AG04449 (cell line): ENCODE data around the gene LGALS13.

Experiments used
- CTCF ChIA-PET: fragments of 350-600 bp; formaldehyde crosslinking; extraction: SDS; loops from one replicate; lab custom pipeline; 2021; ENCODE audit warnings: antibody characterized with exemption; lab: Yijun Ruan, JAX
- POLR2A ChIA-PET: fragments of 400-600, 350-600 bp; formaldehyde crosslinking; extraction: SDS; loops from one replicate; lab custom pipeline; 2020; ENCODE audit warnings: antibody characterized with exemption, inconsistent platforms; lab: Yijun Ruan, JAX
- DNase-seq: peaks from one replicate; pipeline ENCODE4 v3.0.0-alpha.2; 2010; ENCODE audit warnings: low read depth, low spot score
- H3K4me3 ChIP-seq: 2 replicates; pipeline ENCODE4 v1.5.1; 2011; ENCODE audit warnings: low read depth, mild to moderate bottlenecking, control low read depth, low read length
- TF ChIP-seq, protein P1 (sequence below): IDR thresholded peaks from one replicate; pipeline ENCODE4 v1.5.1; 2011; ENCODE audit warnings: mild to moderate bottlenecking, moderate library complexity, low read length, control low read depth, inconsistent platforms; ENCODE audit not compliant: insufficient read depth; ENCODE audit errors: missing control alignments

LGALS13 gene, protein sequence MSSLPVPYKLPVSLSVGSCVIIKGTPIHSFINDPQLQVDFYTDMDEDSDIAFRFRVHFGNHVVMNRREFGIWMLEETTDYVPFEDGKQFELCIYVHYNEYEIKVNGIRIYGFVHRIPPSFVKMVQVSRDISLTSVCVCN

DNA sequence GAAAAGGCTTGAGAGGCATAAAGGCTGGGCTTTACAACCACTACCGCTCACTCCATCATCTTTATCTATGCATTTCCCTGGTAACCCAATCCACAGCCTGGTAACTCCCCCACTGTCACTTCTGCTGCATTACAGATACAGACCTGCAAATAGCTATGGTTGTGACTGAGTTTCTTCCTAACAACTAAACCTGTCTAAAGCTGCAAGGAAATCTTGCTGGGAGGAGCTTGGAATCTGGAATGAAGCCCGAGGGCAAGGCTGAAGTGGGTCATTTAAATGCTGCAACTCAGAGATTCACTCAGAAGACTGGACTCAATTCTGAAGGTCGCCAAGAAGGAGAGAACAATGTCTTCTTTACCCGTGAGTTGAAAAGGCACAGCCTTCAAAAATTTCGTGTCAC lies at the start of gene LGALS13:
Gene LGALS13 (plus strand): TSS at position 301 of the 400 bp plus-strand sequence. CDS start 45 bp downstream, at position 346.
- ChIA-PET CTCF (no interaction called here), POLR2A (no interaction called here)
- TF ChIP-seq, protein P1, sequence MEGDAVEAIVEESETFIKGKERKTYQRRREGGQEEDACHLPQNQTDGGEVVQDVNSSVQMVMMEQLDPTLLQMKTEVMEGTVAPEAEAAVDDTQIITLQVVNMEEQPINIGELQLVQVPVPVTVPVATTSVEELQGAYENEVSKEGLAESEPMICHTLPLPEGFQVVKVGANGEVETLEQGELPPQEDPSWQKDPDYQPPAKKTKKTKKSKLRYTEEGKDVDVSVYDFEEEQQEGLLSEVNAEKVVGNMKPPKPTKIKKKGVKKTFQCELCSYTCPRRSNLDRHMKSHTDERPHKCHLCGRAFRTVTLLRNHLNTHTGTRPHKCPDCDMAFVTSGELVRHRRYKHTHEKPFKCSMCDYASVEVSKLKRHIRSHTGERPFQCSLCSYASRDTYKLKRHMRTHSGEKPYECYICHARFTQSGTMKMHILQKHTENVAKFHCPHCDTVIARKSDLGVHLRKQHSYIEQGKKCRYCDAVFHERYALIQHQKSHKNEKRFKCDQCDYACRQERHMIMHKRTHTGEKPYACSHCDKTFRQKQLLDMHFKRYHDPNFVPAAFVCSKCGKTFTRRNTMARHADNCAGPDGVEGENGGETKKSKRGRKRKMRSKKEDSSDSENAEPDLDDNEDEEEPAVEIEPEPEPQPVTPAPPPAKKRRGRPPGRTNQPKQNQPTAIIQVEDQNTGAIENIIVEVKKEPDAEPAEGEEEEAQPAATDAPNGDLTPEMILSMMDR: no peak
- no peak within 1 kb of the TSS for H3K4me3 ChIP-seq
- no peak for DNase-seq

DNA sequence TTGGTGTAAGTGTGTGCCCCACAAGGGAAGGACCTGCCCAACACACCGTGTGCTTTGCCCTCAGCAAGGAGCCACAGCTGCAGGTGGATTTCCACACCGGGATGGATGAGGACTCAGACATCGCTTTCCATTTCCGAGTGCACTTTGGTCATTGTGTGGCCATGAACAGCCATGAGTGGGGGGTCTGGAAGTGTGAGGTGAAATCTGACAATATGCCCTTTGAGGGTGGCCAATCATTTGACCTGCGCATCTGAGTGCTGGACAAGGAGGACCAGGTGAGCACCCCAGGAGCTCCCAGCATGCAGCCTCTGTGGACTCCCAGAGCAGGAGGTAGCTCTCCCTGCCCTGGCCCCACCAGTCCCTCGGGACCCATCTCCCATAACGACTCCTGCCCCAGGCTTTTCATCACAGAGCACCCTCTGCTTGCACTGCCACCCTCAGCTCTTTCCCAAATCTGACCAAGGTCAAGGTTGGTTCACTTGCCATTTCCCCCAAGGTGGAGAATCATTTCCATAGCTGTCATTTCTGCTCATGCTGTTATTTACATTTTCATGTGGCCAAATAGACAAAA lies 49.2 kb upstream of the LGALS13 start:
- no peak overlapping the region for H3K4me3 ChIP-seq
- TF ChIP-seq, protein P1: no peak
- DNase-seq: no peak
- CTCF ChIA-PET: interaction anchor here (0.8 to 4.9 kb wide), 6 partner anchors 9 to 291 kb away, joined by 3 to 58 read pairs (median 4); no protein-coding TSS in a partner anchor
- POLR2A ChIA-PET: no interaction called here

DNA sequence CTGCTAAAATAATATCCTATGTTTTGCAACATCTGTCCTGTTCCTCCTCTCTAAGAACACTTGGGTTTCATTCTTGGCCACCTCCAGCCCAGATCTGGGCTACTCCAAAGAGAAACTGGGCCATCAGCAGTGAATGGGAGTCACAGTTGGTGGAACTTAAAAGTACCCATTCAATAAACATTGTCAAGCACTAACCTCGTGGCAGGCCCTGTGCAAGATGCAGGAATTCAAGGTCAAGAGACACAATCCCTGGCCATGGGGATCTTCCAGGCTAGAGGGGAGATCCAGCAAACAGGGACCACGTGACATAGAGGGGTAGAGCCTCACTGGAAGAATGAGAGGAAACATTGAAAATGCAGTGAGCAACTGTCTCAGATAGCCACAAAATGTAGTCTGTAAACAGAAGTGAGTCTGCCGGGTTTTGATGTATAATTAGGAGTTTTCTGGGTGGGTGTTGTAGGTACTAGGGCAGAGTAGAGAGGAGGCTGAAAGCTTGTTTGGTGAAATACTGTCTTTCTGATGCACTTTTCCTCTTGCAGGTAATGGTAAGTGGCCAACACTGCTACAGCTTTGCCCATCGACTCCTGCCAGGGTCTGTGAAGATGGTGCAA lies 47.5 kb upstream of the LGALS13 start:
- CTCF ChIA-PET: interaction anchor here (4.9 kb wide), 1 partner anchor 119 kb away, joined by 58 read pairs; no protein-coding TSS in a partner anchor
- POLR2A ChIA-PET: no interaction called here
- DNase-seq: no peak
- H3K4me3 ChIP-seq: no peak overlapping the region
- TF ChIP-seq, protein P1: no peak

DNA sequence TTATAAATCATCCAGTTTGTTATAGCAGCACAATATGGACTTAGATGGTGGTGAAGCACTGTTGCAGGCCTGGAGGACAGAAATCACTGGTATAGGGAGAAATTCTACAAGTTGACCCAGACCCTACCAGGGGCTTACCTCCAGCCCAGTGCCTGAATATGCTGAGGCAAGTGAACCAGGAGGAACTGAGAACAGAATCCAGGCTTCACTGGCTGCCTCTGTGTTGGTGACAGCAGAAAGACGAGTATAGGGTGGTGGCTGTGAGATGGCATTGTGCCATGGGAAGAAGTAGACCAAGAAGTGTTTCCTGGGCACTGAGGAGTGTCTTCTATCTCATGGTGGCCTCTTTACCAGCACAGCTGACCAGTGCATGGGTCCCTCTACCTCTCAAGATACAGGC lies 46.4 kb upstream of the LGALS13 start:
- TF ChIP-seq, protein P1: no peak
- POLR2A ChIA-PET: no interaction called here

DNA sequence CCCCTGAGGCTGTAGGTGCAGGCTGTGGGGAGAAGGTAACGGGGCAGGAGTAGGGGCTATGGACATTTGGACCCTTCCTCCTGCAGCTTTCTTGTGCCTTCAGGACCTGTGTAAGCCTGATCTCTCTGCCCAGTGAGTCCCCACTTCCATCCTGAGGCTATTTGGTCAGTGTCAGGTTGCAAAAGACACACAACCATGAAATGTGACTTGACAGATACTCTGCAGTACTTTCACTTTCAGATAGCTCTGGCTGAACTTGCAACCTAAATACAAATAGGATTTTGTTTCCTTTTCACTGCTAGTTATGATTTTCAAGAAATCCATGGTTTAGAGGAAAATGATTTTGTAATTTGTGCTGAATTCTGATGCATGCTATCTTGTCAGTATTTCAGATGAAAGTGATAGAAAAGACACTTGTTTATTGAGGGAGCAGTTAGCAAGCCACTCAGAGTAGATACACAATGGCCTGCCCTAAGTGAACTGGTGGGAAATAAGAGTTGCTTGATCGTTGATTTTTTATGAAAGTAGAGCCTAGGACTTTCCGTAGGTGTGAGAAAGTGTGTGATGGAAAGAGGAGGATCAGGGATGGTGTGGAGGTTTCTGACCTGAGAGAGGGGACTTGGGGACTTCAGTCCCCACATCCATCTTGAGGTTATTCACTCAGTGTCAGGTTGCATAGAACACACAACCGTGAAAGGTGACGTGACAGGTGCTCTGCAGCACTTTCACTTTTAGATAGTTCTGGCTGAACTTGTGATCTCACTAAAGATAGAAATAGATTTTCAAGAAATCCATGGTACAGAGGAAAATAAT lies 44.3 kb upstream of the LGALS13 start:
- DNase-seq: no peak
- TF ChIP-seq, protein P1: no peak
- H3K4me3 ChIP-seq: no peak overlapping the region
- ChIA-PET POLR2A (no interaction called here), CTCF (no interaction called here)

More for the DNA sequence above, 46.4 kb upstream of the LGALS13 start:
- CTCF ChIA-PET: no interaction called here
- H3K4me3 ChIP-seq: no peak overlapping the region
- no peak for DNase-seq
